GM08714 (cell line): ENCODE results near the gene CDYL.

ENCODE experiments used
- H3K4me3 ChIP-seq: fragments of 200-500 bp; sonication (Bioruptor generic); 2 replicates; pipeline ENCODE4 v1.5.1; 2014; ENCODE audit warnings: mild to moderate bottlenecking, low read length, inconsistent platforms
- ZNF274 ChIP-seq: IDR thresholded peaks from 2 replicates; pipeline ENCODE4 v1.6.1; 2012; ENCODE audit warnings: mild to moderate bottlenecking, low read depth, low read length

The CDYL gene

GRCh38 chr6:4958624-4959023 is 182.4 kb downstream of the CDYL start:
- no peak overlapping the region for H3K4me3 ChIP-seq
- TF ChIP-seq ZNF274 = no peak

- no peak overlapping the region for H3K4me3 ChIP-seq
Measured at GRCh38 chr6:4961322-4962168, 185.3 kb downstream of the CDYL start.

GRCh38 chr6:4962905-4963304 is 186.7 kb downstream of the CDYL start:
- H3K4me3 ChIP-seq = no peak overlapping the region
- no peak for TF ChIP-seq ZNF274

More at GRCh38 chr6:4961322-4962168, 185.3 kb downstream of the CDYL start:
- no peak for TF ChIP-seq ZNF274

- no peak overlapping the region for H3K4me3 ChIP-seq
- TF ChIP-seq ZNF274 = no peak
Measured at GRCh38 chr6:4964675-4965561, 188.7 kb downstream of the CDYL start.

GRCh38 chr6:4965562-4966389 is 189.6 kb downstream of the CDYL start:
- H3K4me3 ChIP-seq = no peak overlapping the region
- TF ChIP-seq ZNF274 = no peak

GRCh38 chr6:4967301-4968030 is 191.3 kb downstream of the CDYL start:
- TF ChIP-seq ZNF274 = no peak
- H3K4me3 ChIP-seq = no peak overlapping the region

- TF ChIP-seq ZNF274 = no peak
- no peak overlapping the region for H3K4me3 ChIP-seq
Measured at GRCh38 chr6:4969609-4970285, 193.5 kb downstream of the CDYL start.

- no peak for TF ChIP-seq ZNF274
- no peak overlapping the region for H3K4me3 ChIP-seq
Measured at GRCh38 chr6:4970739-4971395, 194.7 kb downstream of the CDYL start.

GRCh38 chr6:4971851-4972250 is 195.6 kb downstream of the CDYL start:
- TF ChIP-seq ZNF274 = no peak
- H3K4me3 ChIP-seq = no peak overlapping the region

- no peak for TF ChIP-seq ZNF274
- H3K4me3 ChIP-seq = no peak overlapping the region
Measured at GRCh38 chr6:4972438-4972837, 196.2 kb downstream of the CDYL start.

GRCh38 chr6:4973415-4973814 is 197.2 kb downstream of the CDYL start:
- no peak overlapping the region for H3K4me3 ChIP-seq
- TF ChIP-seq ZNF274 = no peak

- no peak for TF ChIP-seq ZNF274
- H3K4me3 ChIP-seq = no peak overlapping the region
Measured at GRCh38 chr6:4973982-4974745, 198.0 kb downstream of the CDYL start.
